Skin of body (tissue), 2 donors: Measurements from ENCODE around the gene GRM4. TPM values are rescaled to one million over a fixed set of nuclear protein-coding genes. Genes with fewer than 3 reads are reported as not detected.

Experiments used
- DNase-seq: peaks from one replicate; lab custom pipeline; 2025; lab: John Stamatoyannopoulos, UW
- total RNA-seq: library from RNA; depleted of rRNA; stranded (reverse); fragments of >200 nt; gene quantifications from one replicate; pipeline ENCODE4 v1.2.3, GENCODE V29; 2014

Gene GRM4
- total RNA-seq, 1 donor from 2014 or later = 0.69 TPM

DNA sequence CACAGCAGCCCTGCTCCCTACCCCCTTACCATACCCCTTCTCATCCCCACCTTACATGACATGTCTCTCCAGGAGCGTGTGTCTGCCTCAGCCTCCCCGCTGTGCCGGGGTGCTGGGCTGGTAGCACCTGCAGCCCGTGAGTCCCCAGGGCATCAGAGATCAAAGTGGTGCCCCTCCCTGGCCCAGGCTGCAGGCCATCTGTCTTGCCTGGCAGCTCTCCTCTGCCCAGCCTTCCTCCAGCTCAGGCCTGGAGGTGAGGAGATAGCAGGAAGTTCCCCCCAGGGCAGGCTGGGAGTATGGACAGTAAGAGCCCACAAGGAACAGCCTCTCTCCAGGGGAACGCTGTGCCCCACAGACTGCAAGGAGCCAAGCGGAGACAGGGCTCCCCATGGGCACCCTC is 35.3 kb downstream of the GRM4 start:
- DNase-seq = no peak

DNA sequence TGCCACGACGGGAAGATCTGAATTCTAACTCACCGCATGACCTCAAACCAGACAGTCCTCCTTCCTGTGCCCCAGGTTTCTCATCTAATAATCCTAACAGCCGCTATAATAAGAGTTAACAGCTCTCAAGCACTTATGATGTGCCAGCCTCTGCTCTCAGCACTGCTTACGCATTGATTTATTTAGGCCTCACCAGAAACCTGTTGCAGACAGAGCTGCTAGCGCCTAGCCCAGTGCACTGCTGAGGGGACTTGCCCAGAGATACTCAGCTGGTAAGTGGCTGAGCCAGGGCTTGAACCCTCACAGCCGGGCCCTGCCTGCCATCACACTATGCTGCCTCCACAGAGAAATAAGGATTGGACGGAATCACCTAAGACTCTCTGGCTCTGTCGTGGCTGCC is 37.7 kb downstream of the GRM4 start:
- no peak for DNase-seq

DNA sequence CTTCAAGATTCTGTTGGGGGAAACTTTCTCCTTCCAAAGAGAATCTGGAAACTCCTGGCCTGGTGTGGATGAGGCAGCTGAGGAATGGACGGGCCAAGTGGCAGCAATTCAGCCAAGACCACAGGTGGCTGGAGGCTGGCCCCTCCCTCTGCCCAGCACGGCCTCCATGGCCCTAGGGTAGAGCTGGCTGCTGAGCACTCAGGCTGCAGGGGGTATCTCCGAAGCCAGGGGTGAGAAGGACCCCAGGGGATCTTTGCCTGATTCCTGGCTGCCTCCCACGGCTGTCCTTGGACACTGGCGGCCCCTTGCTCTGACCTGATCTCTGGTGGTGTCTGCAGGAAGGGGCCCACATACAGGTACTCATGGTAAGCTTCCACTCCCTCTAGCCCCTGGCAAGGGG is 39.0 kb downstream of the GRM4 start:
- DNase-seq = no peak

DNA sequence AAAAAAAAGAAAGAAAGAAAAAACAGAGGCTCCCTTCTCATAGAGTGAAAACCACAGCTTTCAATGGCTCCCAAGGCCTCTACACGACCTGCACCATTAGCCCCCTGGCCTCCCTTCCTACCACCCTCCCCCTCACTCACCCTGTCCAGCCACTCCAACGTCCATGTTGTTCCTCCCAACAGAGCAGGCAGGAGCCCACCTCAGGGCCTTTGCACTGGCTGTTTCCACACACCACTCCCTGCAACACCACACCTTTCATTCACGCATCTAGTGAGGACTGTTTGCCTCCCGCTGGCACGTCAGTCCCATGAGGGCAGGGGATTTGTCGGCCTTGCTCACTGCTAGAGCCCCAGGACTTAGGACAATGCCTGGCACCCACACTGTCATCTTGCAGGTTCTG is 39.5 kb downstream of the GRM4 start:
- DNase-seq = no peak

DNA sequence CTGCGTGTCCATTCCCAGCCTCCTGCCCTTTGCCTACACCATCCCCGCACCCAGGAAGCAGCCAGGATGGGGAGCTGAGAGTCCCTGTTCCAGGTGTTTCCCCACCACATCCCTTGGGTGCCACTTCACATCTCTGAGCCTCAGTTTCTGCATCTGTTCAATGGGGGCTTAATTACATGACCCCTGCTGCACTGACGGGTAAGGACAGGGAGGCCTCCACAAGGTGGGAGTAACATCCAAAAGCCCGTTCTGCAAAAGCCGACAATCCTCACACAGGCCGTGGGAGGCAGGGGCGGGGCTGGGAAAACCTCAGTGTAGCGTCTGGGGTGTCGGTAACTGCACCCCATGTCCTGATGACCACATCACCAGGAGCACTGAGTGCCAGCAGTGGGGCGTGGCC is 41.3 kb downstream of the GRM4 start:
- DNase-seq = no peak

DNA sequence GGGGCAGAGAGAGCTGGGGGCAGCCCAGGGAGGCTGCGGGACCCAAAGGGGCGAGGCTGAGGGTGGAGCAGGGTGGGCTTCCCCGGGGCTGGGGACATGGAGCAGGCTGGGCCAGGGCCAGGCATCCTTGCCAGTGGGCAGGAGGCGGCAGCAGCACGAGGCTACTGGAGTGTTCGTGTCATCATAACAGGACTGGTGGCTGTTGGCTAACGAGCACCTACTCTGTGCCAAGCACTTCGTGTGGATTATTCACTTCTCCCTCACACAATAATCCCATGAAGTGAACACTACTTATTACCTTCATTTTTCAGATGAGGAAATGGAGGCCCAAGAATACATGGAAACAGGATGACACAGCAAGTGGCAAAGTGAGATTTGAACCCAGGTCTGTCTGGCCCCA is 41.7 kb downstream of the GRM4 start:
- DNase-seq = no peak

DNA sequence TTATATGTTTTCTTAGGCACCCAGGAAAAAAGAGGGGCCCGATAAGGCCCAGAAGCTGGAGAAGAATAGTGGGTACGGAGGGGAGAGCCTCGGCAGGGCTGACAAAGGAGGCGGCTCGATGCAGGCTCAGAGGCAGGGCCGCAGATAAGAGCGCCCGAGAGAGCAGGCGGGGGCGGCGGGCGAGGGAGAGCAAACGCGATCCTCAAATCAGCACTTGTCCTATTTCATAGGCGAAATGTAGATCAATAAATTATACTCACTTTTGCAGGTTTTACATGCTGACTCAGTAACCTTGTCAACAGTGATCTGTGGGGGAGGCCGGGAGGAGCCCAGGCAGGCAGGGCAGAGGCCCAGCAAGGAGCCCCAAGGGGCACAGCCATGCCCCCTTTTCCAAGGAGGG is 42.6 kb downstream of the GRM4 start:
- DNase-seq = no peak

DNA sequence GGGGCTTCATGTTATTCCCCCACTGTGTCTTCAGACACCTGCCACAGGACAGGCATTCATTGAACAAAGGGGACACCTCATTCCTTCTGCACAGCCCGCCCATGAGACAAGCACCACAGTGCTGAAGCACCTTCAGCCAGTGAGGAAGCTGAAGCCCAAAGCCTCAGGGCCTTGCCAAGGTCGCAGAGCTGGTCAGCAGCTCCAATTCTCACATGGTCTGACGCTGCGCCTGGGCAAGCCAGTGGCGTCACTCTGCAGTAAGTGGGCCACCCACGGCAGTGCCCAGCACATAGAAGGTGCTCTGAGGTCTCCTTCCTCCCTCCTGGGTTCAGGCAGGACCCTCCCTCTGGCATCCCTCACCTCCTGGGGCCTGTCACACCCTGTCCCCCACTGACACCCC is 43.2 kb downstream of the GRM4 start:
- DNase-seq = no peak

DNA sequence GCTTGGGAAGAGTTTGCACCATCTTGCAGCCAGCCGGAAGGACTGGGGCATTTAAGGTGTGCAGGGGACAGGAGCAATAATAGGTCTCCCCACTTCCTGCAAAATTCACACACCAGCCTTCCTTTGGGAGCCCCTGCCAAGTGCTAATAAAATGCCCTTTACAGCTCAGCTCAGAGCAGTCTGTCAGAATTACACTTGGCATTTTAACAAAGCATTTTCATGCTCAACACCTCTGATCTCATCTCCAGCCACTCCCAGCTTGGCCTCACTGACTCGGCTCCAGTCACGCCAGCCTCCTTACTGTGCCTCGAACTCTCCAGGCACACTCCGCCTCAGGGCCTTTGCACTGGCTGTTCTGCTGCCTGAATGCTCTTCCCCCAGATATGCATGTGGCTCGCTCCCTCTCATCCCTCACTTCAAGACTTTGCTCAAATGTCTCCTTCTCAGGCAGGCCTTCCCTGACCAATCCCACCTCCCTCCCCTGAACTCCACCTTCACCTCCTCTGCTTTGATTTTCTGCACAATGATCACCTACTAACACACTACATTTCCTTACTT is 43.7 kb downstream of the GRM4 start:
- DNase-seq = no peak

DNA sequence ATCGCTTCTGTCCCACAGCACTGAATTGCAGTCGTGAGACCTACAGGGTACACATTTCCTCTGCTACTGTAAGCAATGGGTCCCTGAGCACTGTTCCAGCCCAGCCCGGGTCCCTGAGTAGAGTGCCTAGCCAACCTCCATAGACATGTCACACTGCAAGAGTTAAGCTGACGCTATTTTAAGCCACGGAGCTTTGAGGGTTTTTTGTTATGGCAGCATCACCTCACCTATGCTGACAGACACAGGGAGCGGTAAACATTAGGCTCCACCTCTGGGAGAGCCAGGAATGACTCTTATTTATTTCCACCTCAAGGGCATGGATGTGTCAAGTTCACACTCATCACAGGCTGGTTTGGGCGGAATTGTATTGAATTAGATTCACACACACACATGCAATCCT is 45.1 kb downstream of the GRM4 start:
- DNase-seq = no peak

DNA sequence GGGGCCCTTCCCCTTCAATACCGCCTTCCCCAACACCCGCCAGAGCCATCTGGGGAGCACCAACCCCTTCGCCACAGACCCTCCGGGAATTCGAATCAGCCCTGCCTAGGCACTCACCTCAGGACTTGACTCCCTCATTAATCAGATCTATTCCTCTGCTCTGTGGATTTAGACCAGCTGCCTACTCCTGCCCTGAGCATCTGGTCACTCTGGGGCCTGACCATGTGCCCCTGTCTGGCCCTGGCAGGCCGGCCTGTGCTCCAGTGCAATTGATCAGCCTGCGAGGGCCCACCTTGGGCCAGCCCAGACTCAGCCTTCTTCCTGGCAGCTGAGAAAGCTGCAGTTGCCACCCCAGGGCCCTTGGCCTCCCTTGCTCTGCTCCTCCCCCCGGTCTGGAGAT is 46.0 kb downstream of the GRM4 start:
- DNase-seq = no peak

DNA sequence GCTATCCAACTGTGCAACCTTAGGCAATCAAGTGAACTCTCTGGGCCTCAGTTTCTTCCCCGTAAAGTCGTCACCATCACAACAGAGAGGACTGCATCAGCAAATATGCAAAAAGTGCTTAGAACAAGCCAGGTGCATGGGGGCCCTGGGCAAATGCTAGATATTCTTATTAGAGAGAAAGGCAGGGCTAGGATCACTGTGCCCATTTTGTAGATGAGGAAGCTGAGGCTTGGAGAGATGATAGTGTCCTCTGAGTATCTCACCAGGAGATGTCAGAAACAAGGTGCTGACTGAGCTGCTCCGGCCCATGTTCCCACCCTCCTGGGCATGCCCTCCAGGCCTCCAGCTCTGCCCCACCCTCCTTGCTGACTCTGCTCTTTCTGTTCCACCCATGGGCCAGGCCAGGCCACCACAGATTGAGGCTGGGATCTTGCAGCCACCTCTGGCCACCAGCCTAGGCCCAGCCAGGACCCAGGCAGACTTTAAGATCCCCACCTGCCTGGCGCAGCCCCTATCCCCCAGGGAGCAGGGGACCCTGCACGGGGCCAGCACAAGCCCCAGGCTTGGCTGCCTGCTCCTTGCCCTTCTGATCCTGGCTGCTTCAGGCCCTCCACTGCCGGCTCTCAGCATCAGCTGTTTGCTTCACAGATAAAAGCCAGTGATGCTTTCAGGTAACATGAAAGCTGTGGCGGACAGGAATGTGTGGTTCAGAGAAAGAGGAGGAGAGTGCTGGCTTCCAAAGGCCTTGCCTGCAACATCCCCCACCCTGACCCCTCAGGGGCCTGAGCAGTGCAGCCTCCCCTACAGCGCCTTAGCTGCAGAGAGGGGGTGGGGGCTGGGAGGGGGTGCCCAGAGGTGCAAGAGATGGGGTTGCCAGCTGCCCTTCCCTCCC is 47.6 kb downstream of the GRM4 start:
- no peak for DNase-seq

DNA sequence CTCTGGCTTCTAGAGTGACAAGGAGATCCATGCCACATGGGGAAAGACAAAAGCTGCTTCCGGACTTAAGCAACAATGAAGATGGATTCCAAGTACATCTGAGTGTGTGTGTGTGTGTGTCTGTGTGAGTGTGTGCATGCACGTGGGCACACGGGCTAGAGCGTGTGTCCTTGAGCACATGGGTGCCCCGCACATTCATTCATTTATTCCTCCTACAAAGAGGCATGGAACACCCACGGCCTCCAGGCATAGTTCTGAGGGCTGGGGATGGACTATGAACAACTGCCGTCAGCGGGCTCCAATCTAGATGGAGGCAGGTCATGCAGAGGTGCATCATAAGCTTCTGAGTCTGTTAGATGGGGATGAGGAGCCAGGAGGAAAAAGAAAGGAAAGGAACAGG is 49.1 kb downstream of the GRM4 start:
- no peak for DNase-seq

DNA sequence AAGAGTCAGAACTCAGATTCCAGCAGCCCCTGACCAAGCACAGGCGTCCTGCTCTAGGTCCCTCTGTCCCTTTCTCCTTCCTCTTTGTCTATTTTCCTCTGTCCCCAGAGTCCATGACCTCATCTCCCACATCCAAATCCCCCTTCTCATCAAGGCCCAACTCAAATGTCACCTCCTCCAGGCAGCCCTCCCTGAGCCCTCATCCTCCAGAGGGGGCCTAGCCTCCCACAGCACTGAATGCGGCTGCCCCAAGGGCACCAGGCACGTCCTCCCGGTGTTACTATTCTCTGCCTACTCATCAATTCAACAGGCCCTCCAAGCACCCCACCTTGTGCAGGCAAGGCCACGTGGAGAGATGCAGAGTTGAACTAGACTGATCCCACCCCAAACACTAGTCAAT is 49.7 kb downstream of the GRM4 start:
- no peak for DNase-seq

DNA sequence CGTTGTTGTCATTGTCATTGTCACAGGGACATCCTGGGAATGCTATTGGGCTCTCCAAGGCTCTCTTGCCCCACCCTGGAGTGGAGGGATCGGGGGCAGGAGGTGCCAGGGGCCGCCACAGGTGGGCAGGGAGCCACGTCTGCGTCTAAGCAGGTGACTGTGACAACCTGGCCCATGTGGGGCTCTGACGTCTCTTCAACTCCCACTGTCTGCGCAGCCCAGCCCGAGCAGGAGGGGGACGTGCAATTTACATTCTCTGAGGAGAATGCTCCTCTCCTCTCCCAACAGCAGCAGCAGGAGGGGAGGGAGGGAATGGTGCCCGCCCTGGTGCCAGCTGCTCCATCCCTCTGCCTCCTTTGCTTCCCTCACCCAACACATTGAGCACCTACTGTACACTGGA is 50.1 kb downstream of the GRM4 start:
- no peak for DNase-seq

DNA sequence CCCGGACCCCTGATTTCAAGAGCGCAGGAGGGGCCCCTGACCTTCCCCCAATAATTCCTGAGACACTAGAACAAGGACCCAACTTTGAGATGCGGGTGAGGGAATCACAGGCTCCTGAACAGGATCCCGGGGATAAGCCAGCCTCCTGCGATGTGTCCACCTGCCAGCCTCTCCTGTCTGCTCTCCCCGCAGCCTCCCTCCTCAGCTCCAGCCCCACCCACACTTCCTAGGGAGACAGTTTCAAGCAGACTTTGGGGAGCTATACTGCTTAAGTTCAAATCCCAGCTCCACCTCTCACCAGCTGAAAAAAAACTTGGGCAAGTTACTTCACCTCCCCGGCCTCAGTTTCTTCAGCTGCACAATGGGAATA is 50.8 kb downstream of the GRM4 start:
- DNase-seq = no peak

DNA sequence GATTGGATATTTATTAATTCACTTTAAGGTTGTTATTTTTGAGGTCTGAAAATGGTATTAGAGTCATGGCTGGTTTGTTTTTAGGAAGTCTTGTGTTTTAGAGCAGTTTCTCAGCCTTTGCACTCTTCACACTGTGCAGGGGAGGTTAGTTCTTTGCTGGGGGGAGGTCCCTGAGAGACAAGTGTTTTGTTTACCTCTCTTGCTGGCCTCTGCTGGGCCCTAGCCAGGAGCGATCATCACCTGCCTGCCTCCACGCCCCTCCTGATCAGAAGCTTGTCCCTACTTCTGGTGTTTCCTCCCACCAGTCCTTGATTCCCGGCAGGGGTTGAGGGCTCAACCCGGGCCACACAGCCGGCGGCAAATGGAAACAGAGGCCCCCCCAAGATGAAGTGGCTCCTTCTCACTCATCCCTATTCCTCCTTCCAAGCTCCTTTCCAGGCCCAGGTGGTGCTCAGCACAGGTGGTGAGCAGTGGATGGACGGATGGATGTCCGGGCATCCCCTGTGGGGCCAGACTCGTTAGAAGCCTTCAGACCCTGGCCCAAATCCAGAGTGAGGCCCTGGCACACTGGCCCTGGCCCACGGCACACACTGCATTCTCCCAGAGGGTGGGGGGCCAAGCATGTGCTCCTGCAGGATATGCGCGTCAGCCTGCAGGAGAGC is 51.3 kb downstream of the GRM4 start:
- DNase-seq = no peak

DNA sequence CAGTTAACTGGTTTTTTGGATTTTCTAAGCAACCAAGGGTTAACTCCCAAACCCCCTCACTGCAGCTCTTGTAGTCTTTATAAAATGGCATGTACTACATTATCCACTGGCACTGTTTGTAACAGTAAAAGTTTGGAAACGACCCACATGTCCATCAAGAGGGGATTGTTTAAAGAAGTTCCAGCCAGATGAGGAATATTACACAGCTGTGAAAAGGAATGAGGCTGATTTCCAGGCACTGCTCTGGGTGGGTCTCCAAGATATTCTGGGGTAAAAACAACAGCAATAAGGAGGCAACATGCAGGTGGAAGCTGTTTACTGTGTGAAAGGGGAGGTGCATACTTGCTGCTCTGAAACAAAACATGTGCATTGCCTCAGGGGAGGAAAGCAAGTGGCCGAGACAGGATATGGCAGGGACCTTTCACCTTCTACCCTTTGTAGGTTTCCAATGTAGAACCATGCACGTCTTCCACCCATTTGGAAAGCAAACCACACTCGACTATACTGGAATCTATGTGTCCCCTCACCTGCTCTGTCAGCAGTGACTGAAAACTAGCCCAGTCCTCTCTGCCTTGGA is 51.9 kb downstream of the GRM4 start:
- DNase-seq = no peak

DNA sequence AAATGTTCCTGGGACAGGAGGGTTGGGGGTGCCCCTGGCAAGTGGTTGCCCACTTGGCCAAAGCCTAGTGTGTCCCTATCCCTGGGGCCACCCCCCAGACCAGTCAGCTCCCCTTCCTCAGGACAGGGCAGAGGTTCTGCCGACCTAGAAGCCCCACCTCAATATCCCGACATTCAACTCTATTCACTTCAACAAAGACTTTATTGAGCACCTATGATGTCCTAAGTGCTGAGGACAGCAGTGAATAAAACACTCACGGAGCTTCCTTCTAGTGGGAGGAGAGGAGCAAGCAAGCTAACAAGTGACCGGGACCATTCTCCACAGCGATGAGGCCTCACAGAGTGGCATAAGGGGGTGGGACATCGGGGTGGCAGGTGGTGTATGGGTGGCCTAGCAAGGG is 52.7 kb downstream of the GRM4 start:
- DNase-seq = no peak

DNA sequence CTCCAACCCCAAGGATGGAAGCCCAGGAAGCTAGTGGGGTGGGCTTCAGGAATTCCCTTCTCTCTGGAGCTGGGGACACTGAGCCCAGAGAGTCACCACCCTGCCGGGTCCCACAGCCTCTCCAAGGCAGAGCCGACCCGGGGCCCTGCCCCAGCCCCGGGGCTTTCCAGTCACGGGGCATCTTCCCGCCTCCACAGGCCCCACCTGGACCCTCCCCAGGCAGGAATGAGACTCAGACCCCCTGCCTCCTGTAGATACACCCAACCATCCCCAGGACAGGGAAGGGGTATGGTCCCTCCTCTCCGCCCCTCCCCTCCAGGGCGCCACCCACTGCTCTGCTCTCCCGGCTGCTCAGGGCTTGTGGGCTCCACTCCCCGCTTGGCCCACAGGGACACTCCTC is 53.3 kb downstream of the GRM4 start:
- no peak for DNase-seq

DNA sequence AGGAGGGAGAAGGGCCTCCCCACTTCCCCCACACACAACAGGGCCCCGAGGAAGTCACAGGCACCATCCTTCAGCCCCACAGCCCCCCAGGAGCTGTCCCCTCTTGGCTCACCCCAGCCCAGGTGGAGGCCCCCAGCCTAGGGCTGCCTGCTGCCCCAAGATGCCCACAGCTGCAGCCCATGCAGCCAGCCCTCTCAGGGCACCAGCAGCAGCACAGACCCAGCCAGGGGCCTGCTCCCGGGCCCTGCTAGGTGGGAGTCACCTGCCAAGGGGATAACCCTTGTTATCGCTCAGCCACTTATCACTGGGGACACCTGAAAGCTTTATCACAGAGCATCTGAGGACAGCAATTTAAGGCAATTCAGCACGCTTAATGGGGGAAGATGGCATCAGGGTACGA is 55.0 kb downstream of the GRM4 start:
- DNase-seq = no peak

DNA sequence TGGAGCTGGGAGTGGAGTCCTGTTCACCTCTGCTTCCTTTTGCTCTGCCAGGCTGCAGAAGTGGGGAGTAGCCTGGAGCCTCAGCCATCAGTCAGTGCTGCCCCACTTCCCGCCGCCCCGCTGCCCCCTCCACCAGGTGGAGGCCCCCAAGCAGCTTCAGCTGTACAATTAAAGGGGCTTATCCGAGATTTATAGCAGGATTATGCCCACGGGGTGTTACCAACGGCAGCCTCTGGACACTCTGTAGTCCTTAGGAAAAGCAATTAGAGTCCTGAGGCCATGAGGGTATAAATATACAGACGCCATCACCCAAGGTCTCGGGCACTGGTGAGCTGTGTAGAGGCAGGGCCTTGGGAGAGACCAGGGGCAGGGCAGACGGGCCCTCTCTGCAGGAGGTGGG is 55.4 kb downstream of the GRM4 start:
- no peak for DNase-seq

DNA sequence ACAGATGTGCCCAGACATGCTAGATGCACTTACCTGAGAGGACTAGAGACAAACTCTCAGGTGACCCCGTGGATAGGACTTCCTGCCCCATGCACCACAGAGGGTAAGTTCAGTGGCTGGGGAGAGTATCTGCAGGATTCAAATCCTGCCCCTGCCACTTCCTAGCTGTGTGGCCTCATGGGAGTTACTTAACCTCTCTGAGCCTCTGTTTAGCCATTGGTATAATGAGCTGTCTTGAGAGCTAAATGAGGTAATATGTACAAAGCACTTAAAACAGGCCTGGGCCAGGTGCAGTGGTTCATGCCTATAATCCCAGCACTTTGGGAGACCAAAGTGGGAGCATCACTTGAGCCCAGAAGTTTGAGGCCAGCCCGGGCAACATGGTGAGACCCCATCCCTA is 59.3 kb downstream of the GRM4 start:
- no peak for DNase-seq
